Eye (tissue), 1 donor: ENCODE measurements around the gene ENPEP.
"Not testable (repeated sequence)": the region's sequence is repeated elsewhere in the genome, so short reads cannot be mapped to it uniquely, and the experiment has no call there.

Experiments
- DNase-seq: peaks from one replicate; pipeline ENCODE4 v3.0.0-alpha.2; 2015

ENPEP gene

GRCh38 chr4:110486256-110486655, 10.3 kb downstream of the ENPEP start:
- DNase-seq, result no peak

- not testable (repeated sequence) for DNase-seq
Measured at GRCh38 chr4:110486850-110487249, 10.9 kb downstream of the ENPEP start.

- DNase-seq, result no peak
Measured at GRCh38 chr4:110487873-110488272, 11.9 kb downstream of the ENPEP start.

- no peak for DNase-seq
Measured at GRCh38 chr4:110489901-110490508, 14.1 kb downstream of the ENPEP start.

- DNase-seq, result no peak
Measured at GRCh38 chr4:110492522-110492921, 16.6 kb downstream of the ENPEP start.

- no peak for DNase-seq
Measured at GRCh38 chr4:110493520-110493919, 17.6 kb downstream of the ENPEP start.

GRCh38 chr4:110498420-110498819, 22.5 kb downstream of the ENPEP start:
- no peak for DNase-seq

- no peak for DNase-seq
Measured at GRCh38 chr4:110499126-110499525, 23.2 kb downstream of the ENPEP start.

GRCh38 chr4:110501826-110502225, 25.9 kb downstream of the ENPEP start:
- no peak for DNase-seq

GRCh38 chr4:110503270-110504083, 27.5 kb downstream of the ENPEP start:
- no peak for DNase-seq

- no peak for DNase-seq
Measured at GRCh38 chr4:110504084-110504435, 28.1 kb downstream of the ENPEP start.

- no peak for DNase-seq
Measured at GRCh38 chr4:110505440-110505839, 29.5 kb downstream of the ENPEP start.

- DNase-seq, result peak; percentile 62
Measured at GRCh38 chr4:110508827-110509710, 33.1 kb downstream of the ENPEP start.

GRCh38 chr4:110510277-110510676, 34.3 kb downstream of the ENPEP start:
- DNase-seq, result no peak

- DNase-seq, result peak; percentile 83
Measured at GRCh38 chr4:110510955-110511544, 35.1 kb downstream of the ENPEP start.

- no peak for DNase-seq
Measured at GRCh38 chr4:110512901-110513300, 36.9 kb downstream of the ENPEP start.

- DNase-seq, result peak; percentile 63
Measured at GRCh38 chr4:110514889-110515479, 39.0 kb downstream of the ENPEP start.

- DNase-seq, result no peak
Measured at GRCh38 chr4:110515676-110516075, 39.7 kb downstream of the ENPEP start.

- DNase-seq, result peak; percentile 78
Measured at GRCh38 chr4:110516106-110516922, 40.4 kb downstream of the ENPEP start.

GRCh38 chr4:110518889-110519490, 43.0 kb downstream of the ENPEP start:
- no peak for DNase-seq

- no peak for DNase-seq
Measured at GRCh38 chr4:110520886-110521285, 44.9 kb downstream of the ENPEP start.
